Measurements from ENCODE around the gene BCAT1. TPM values are rescaled to one million over a fixed set of nuclear protein-coding genes. Genes with fewer than 3 reads are reported as not detected.

BCAT1 gene
- total and polyA plus RNA-seq, 2 donors (not counting 3 experiments of a cell fraction or from before 2014, with no cell fraction given), result 21.6 to 267 TPM

- ChIA-PET CTCF (interaction anchor here (0.8 to 3.1 kb wide), 5 partner anchors 14 to 391 kb away, joined by 3 to 10 read pairs (median 5); no protein-coding TSS in a partner anchor), POLR2A (no interaction called here)
- no peaks in the 10 kb centered on the region for H3K9me3 ChIP-seq (replicated peaks; ENCODE audit: control insufficient read depth, insufficient read depth, low read length)
- no peak overlapping the region for H3K4me3 ChIP-seq (replicated peaks in 1 of 3; ENCODE audit: insufficient read depth in 1 of 3, low read depth in 1 of 3, low read length in 3 of 3)
- dilution Hi-C loops (cut with MboI; ENCODE audit: extremely low pct_ligation_motif_present, low sequenced_read_pairs), result no loop called here
- H3K27ac ChIP-seq (ENCODE audit: insufficient read depth, low read depth, low read length), result no peak overlapping the region
- no peaks in the 10 kb centered on the region for H4K20me1 ChIP-seq (replicated peaks; ENCODE audit: control insufficient read depth, extremely low read depth, insufficient read depth, low read length)
- no peak overlapping the region for H3K4me2 ChIP-seq (ENCODE audit: insufficient read depth, low read length)
- FAIRE-seq, result no peak
- no peaks in the 10 kb centered on the region for H3K36me3 ChIP-seq (ENCODE audit: control insufficient read depth in 2 of 2, extremely low read depth in 1 of 2, insufficient read depth in 2 of 2, low read length in 2 of 2)
- no peak for DNase-seq (ENCODE audit: low read depth, low spot score)
- H3K9ac ChIP-seq (replicated peaks; ENCODE audit: extremely low read depth, insufficient read depth, low read length), result no peak overlapping the region
- H3K4me1 ChIP-seq (ENCODE audit: control insufficient read depth, extremely low read depth, insufficient read depth, low read length), result peaks cover 5% of the 10 kb centered on the region
- TF ChIP-seq MYC (IDR thresholded peaks at IDR 0.05; ENCODE audit: low read depth, low read length), result no peak
- TF ChIP-seq FOS (IDR thresholded peaks at IDR 0.05; ENCODE audit: borderline replicate concordance, insufficient read depth, low read length), result no peak
- TF ChIP-seq POLR2AphosphoS5 (IDR thresholded peaks at IDR 0.05; ENCODE audit: insufficient read depth, low read depth, low read length), result no peak
- no peak for TF ChIP-seq GATA2 (IDR thresholded peaks at IDR 0.05; ENCODE audit: insufficient read depth, insufficient read length, low read depth, low read length)
- no peak for TF ChIP-seq EZH2 (IDR thresholded peaks at IDR 0.05; ENCODE audit: borderline replicate concordance, low read depth, low read length, severe bottlenecking)
- no peak for TF ChIP-seq CTCF (IDR thresholded peaks at IDR 0.05; ENCODE audit: extremely low read depth in 1 of 2, insufficient read depth in 1 of 2, low read depth in 1 of 2, low read length in 2 of 2)
- intact Hi-C loops (cut with micrococcal nuclease), result no loop called here
- peaks cover 0 to 2% of the 10 kb centered on the region in 2 experiments for H3K27me3 ChIP-seq (ENCODE audit: control insufficient read depth in 2 of 2, insufficient read depth in 2 of 2, low read length in 2 of 2)
- no peaks in the 10 kb centered on the region for H3K9me1 ChIP-seq (replicated peaks; ENCODE audit: control insufficient read depth, extremely low read depth, insufficient read depth, low read length)
- H2AFZ ChIP-seq (ENCODE audit: low read depth, low read length), result no peak overlapping the region
- no TSS peak for BruUV-seq (replicated peaks)
- H3K79me2 ChIP-seq (ENCODE audit: control insufficient read depth, insufficient read depth, low read length), result no peaks in the 10 kb centered on the region
Observed at GRCh38 chr12:24996820-24997219, 47.9 kb upstream of the BCAT1 start.
